HL-60/S4 treated with retinoic acid at 250 ng/mL for 4 days and 3 days (cell line): Measurements from ENCODE around the gene ZNF592.

Source experiments
- in situ Hi-C: fragments of 300-500 bp; cut with MboI; formaldehyde crosslinking; loops from 2 replicates; pipeline ENCODE4 v1.7.0; 2022; ENCODE audit warnings: low sequenced_read_pairs

The ZNF592 gene

GRCh38 chr15:84804005-84804900 lies 55.9 kb downstream of the ZNF592 start:
- in situ Hi-C loops: no loop called here

DNA sequence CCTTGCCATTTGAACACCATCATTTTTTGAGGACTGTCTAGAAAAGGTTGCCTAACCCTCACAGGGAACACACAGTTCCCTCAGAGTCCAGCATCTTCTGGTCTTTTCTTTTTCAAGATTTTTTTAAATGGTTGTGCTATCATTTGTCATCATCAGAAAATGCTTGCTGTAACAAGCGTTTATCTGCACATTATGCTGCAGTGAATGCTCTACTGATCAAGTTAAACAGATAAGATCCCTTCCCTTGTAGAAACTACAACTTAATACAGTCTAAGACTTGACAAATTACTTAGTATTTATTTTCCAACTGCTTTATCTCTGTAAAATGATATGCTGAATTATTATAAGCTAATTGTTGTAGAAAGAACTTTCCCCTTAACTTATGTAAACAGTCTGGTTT lies 56.8 kb downstream of the ZNF592 start:
- in situ Hi-C loops: no loop called here

DNA sequence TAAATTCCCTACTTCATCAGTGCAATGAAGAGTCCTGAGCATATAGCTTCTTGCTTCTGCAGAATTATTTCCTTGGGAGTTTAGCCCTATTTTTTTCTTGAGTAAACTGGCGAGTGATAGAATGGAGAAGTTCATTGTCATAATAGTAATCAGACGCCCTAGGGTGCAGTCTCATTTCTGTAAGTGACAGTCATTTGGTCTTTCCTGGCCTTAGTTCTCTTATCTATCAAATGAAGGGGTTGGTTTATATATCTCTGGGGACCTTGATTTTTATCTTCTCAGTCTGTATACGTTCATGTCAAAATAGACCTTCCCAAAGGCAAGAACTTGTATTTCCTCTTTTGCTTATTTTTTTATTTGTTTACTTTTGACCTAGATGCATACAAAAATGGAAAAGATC lies 58.8 kb downstream of the ZNF592 start:
- in situ Hi-C loops: no loop called here

DNA sequence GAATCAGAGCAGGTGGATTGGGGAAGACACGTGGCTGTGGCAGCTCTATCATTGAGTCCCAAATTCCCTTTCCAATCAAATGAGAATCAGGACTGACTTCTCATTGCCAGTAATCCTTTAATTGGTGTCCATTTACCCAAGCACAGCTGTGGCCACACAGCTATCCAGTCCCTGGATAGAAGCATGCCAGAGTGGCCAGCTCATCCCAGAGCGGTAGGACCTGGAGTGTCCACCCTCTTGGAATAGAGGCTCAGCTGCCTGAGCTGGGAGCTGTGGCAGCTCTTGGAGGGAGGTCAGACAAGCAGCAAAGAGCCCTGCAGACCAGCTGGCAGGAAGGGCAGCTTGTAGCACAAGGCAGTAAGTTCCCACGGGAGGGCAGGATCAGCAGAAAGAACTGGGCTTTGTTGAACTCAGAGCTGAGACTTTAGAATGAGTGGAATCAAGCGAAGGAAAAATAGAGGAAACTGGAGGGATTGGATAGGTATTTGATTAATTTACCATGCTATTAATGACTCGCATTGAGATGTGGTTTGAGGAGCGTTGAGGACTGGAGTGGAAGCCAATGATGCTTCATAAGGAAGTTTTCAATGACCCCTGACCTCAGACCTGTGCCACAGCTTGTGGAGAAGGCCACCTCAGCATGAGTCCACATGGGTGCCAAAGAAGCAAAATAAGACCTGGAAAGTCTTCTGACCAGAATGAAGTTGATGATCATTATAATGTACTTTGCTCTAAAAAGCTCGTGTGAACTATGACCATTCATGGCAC lies 61.9 kb downstream of the ZNF592 start:
- in situ Hi-C loops: no loop called here

DNA sequence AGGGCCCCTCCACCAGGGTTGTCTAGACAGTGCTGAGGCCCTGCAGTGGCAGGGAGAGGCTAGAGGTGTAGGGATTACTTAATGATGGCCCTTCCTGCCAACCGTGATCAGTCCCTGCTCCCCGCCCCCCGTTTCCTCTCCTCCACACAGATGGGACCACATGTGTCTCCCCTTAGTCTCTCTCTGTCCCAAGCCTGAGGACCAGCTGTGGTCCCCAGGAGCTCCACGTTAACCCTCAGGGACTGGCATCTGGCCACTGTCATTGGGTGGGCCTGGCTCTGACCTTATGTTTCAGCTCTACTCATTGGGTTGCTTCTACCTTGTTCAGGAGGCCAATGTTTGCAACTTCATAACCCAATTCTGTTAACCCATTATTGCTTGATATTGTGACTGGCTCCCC lies 62.8 kb downstream of the ZNF592 start:
- in situ Hi-C loops: no loop called here

GRCh38 chr15:84811828-84812227 lies 63.4 kb downstream of the ZNF592 start:
- in situ Hi-C loops: no loop called here

GRCh38 chr15:84812842-84813241 lies 64.5 kb downstream of the ZNF592 start:
- in situ Hi-C loops: no loop called here

DNA sequence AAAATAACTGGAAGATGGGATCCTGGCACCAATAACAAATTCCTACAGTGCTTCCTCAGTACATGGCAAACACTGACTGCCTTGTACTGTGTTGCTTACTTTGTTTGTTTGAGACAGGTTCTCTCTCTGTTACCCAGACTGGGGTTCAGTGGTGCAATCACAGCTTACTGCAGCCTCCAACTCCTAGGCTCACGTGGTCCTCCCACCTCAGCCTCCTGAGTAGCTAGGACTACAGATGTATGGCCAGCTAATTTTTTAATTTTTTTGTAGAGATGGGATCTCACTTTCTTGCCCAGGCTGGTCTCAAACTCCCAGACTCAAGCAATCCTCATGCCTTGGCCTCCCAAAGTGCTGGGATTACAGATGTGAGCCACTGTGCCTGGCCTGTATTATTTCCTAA lies 65.0 kb downstream of the ZNF592 start:
- in situ Hi-C loops: no loop called here

DNA sequence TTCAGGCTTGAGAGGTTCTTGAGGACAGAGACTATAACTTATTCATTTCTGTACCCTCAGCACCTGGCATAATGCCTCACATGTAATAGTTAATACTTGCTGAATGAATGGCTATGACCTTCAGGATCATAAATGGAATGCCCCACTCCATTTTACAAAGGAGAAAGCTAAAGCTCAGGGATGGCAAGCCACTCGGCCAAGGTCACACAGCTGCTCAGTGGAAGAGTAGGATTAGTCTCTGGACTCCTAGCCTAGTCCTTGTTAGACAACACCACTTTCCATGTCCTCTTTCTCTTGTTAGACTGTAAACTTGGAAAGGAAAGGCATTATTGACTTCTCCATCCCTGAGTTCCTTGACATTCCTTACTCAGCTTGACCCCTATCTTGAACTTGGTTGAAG lies 65.5 kb downstream of the ZNF592 start:
- in situ Hi-C loops: no loop called here

DNA sequence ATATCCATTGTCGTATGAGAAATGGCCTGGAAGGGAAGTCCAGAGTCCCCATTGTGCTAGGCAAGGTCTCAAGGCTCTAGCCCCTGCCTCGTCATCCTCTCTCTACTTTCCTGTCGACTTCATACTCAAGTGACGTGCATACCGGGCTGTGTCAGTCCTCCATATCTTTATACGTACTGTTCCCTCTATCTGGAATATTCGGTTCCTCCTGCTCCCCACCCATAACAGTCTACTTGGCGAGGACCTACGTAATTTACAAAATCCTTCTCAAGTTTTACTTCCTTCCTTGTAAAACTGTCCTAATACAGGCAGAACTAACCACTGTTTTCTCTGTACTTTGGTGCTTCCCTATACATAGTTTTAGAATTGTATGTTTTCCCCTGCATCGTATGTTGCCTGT lies 66.5 kb downstream of the ZNF592 start:
- in situ Hi-C loops: no loop called here

DNA sequence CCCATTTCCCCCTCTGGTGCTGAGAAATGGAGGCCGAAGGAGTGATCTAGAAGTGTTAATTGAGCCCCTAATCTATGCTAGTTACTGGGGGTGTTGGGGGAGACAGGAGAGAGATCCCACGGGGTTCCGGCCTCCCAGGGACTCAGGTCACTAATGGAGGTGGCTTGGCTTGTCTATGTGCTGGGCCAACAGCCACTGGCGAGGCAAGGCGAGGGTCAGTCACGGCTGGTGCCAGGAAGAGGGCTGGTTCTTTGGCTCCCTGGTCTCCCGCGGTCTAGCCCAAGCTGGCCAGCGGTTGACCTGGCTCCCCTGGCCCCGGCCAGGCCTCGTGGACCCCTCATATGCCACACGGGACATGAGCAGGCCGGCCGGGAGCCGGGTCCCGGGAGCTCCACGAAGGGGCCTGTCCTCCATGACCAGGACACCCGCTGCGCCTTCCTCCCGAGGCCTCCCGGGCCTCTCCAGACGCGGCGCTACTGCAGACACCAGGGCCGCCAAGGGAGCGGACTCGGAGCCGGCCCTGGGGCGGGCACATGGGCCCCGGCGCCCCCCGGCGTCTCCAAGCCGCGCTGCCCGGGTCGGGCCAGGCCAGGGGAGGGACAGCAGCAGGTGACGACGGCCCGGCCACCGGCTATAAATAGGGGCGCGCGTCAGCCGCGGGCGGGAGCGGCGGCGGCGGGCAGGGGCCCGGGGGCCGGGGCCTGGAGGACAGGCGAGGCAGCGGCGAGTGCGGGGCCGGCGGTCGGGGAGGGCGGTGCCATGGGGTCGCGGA lies 68.5 kb downstream of the ZNF592 start, which contains the start of gene ALPK3:
Gene ALPK3 (plus strand): TSS at position 663 of the 772 bp plus-strand sequence. CDS start 97 bp downstream, at position 760.
- in situ Hi-C loops: no loop called here

- in situ Hi-C loops: no loop called here
Measured at GRCh38 chr15:84817466-84818081, 69.2 kb downstream of the ZNF592 start.

DNA sequence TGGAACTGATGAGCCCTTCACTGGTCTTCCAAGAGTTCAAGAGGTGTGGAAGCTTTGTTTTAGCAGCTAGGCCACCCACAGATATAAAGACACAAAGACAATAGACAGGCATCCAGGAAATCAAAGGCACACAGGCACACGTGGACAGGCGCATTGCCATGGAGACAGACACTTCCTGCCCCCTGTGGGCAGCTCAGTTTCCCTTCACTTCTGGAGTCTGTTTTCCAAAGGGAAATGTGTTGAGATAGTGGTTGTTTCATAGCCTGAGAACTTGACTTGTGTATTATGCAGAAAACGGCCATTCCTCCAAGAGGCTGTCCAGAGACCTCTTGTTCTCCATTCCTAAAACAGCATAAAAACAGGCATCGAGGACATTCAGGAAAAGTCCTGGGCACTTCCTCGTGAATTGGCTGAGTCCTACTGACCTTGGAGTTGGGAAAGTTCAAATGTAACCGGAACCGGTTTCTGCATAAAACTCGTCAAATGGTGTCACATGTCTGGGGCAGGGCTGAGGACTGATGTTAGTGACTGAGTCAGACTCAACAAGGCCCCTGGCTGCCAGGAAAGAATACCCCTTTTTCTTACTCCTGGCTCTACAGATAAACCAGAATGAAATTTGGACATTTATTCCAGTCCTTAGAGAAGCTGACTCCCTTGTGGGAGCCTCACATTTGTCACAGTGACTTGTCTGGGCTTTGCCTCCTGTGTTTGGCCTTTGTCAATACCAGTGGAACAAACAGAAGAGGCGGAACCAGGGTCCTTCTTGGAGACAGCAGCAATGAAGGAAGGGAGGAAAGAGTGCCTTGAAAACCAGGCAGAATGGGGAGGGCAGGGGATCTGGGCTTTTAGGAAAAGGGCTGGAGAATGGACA lies 70.1 kb downstream of the ZNF592 start:
- in situ Hi-C loops: no loop called here

- in situ Hi-C loops: no loop called here
Measured at GRCh38 chr15:84819291-84819768, 70.9 kb downstream of the ZNF592 start.

DNA sequence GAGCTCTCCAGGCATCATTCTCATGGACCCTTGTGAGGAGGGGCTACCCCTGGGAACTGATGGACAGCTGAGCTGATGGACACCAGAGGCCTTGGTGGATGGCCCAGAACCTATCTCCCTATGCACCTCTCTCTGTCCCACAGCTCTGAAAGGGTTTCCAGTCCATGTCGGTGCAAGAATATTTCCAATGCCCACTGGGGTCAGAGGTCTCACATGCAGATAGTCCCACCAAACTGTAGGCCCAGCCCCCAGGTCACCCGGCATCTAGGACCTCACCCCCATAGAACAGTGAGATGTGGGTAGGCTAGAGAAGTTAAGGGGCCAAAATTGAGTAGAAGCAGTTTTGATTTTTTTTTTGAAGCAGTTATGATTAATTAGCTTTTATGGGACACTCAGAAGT lies 71.4 kb downstream of the ZNF592 start:
- in situ Hi-C loops: no loop called here

DNA sequence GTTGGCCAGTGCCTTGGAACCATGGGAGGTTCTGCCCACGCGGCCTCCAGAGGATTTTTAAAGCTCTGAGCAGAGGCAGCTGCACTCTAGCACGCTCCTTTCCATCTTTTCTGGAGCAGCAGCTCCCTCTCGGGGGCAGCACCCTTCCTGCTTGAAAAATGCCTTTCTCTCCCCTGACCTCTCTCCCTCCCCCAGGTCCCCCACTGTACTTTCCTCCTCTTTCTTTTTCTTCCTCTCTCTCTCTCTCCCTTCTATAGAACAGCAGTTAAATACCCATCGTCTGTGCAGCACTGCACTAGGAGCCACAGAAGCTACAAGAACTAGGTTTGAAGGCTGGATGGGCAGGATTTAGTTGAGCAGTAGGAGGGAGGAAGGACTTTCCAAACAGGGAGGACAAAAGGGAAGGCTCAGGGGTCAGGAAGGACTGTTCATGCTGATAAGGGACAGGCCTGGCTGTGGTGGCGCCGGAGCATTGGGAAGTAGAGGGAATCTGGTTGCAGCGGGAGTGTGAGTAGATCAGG lies 73.2 kb downstream of the ZNF592 start:
- in situ Hi-C loops: no loop called here

GRCh38 chr15:84822653-84823281 lies 74.4 kb downstream of the ZNF592 start:
- in situ Hi-C loops: no loop called here

DNA sequence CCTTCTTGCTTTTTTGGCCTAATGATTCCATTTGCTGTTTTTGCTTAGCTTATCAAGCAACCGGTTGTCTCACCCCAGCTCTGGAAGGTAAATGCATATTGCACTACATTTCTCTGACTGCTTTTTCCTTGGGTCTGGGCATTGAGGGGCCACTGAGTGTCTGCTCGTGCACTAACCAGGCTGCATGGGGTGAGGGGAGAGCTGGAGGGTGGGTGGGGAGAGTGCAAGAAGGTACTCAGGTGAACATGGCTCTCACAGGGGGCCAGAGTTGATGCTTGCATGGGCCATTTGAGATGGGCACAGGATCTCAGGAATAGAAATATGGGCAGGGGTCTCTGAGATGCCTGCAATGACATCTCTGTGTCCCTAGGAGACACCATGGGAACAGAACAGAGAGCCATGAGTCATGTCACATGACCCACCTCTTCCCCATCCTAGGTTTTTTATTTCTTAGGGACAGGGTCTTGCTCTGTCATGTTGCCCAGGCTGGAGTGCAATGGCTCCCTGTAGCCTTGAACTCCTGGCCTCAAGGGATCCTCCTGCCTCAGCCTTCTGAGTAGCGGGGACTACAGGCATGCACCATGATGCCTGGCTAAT lies 75.0 kb downstream of the ZNF592 start:
- in situ Hi-C loops: no loop called here
